ENCODE measurements around the gene BPIFB4. TPM values are rescaled to one million over a fixed set of nuclear protein-coding genes. Genes with fewer than 3 reads are reported as not detected.
"Not testable (repeated sequence)": the region's sequence is repeated elsewhere in the genome, so short reads cannot be mapped to it uniquely, and the experiment has no call there.

Gene BPIFB4
- total RNA-seq, 1 donor from 2014 or later, result not detected

DNA sequence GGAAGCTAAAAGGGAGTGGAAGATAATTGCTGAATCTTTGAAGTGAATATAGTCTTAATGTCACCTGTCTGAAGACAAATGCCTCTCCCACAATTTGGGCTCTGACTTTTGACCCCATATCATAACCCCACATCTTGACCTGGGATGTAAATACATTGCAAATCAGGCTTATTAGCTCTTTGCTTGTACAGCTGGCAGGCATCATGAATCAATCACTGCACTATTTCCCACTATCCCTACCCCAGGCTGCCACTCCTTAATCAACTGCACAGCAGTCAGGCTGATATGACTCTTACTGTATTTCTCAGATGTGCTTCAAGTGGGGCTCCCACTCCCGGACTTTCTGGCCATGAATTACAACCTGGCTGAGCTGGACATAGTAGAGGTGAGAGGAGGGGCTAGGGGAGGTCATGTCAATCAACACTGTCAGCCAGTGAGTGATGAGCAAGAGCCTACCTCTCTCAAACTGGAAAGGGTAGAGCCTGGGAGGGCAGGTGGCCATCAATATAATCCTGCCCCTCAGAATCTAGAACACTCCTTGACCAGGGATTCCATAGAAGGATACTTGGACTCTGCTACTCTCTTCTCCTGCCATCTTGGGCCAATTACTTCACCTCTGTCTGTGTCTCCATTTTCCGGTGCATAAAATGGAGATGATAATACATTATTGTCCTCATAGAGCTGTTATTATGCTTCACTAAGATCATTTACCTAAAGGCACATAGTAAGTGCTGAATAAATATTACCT, 36.3 kb upstream of the BPIFB4 start:
- Histone ChIP-seq H3K27me3 (no peaks in the 10 kb centered on the region), H3K36me3 (no peaks in the 10 kb centered on the region), H3K27ac (no peak overlapping the region), H3K4me3 (no peak overlapping the region), H3K9me3 (peaks cover 5% of the 10 kb centered on the region), H3K4me1 (no peaks in the 10 kb centered on the region)
- no peak for ATAC-seq
- DNase-seq, result no peak
- TF ChIP-seq, protein P1, sequence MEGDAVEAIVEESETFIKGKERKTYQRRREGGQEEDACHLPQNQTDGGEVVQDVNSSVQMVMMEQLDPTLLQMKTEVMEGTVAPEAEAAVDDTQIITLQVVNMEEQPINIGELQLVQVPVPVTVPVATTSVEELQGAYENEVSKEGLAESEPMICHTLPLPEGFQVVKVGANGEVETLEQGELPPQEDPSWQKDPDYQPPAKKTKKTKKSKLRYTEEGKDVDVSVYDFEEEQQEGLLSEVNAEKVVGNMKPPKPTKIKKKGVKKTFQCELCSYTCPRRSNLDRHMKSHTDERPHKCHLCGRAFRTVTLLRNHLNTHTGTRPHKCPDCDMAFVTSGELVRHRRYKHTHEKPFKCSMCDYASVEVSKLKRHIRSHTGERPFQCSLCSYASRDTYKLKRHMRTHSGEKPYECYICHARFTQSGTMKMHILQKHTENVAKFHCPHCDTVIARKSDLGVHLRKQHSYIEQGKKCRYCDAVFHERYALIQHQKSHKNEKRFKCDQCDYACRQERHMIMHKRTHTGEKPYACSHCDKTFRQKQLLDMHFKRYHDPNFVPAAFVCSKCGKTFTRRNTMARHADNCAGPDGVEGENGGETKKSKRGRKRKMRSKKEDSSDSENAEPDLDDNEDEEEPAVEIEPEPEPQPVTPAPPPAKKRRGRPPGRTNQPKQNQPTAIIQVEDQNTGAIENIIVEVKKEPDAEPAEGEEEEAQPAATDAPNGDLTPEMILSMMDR (IDR thresholded peaks at IDR 0.05), result no peak
- intact Hi-C loops (cut with DNase I), result no loop called here

DNA sequence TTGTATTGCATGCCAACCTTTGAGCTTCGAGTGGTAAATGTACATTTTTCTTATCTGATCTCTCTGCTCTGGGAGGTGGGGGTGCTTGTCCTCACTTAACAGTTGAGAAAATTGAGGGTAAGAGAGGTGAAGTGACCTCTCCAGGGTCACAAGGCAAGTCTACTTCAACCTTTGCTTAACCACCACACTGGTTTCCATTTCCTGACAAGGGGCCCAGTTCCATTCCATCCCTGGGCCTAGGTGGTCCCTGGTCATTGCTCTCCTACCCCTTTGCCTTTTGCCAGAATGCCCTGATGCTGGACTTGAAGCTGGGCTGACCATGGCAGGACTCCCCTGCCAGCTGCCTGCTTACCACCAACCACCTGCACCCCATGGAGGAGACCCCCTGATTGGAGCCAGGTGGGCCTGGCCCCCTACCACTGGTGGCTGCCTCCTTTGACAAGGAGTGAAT, 35.7 kb upstream of the BPIFB4 start:
- no peak for DNase-seq
- no peak for ATAC-seq
- no peak overlapping the region for H3K27ac ChIP-seq
- intact Hi-C loops (cut with DNase I), result no loop called here
- H3K27me3 ChIP-seq, result no peaks in the 10 kb centered on the region
- H3K36me3 ChIP-seq, result no peaks in the 10 kb centered on the region
- no peak overlapping the region for H3K4me3 ChIP-seq
- H3K4me1 ChIP-seq, result no peaks in the 10 kb centered on the region
- H3K9me3 ChIP-seq, result peaks cover 5% of the 10 kb centered on the region
- TF ChIP-seq, protein P1 (IDR thresholded peaks at IDR 0.05), result no peak

DNA sequence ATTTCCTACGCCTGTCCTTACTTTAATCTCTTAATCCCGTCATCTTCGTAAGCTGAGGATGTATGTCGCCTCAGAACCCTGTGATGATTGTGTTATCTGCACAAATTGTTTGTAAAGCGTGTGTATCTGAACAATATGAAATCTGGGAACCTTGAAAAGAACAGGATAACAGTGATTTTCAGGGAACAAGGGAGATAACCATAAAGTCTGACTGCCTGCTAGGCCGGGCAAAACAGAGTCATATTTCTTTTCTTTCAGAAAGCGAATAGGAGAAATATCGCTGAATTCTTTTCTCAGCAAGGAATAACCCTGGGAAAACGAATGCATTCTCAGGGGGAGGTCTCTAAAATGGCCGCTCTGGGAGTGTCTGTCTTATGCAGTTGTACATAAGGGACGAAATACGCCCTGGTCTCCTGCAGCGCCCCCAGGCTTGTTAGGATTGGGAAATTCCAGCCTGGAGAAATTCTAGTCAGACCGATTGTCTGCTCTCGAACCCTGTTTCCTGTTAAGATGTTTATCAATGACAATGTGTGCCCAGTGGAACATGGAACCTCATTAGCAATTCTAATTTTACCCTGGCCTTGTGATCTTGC, 34.2 kb upstream of the BPIFB4 start:
- H3K36me3 ChIP-seq; intact Hi-C loops (cut with DNase I); DNase-seq; H3K27ac ChIP-seq; H3K4me3 ChIP-seq; H3K9me3 ChIP-seq; H3K4me1 ChIP-seq; ATAC-seq; H3K27me3 ChIP-seq: not testable (repeated sequence)

DNA sequence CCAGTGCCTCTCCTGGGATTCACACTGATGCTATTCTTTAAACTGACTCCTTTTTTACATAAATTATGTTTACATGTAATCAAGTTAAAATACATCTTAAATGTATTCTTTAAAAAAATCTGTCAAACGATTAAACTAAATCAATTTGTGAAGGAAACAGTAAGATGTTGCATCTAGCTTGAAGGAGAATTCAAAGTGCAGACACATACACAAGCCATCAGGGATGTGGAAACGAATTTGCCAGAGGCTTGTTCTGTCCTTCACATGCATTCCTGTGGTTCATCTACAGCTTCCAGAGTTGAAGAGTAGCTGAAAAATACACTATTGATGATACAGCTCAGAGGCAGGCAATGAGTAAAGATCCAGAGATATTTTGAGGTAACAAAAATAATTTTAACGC, 33.0 kb upstream of the BPIFB4 start:
- H3K9me3 ChIP-seq, result peaks cover 5% of the 10 kb centered on the region
- no peaks in the 10 kb centered on the region for H3K36me3 ChIP-seq
- H3K27ac ChIP-seq, result no peak overlapping the region
- H3K4me3 ChIP-seq, result no peak overlapping the region
- DNase-seq (no peak), ATAC-seq (no peak)
- intact Hi-C loops (cut with DNase I), result no loop called here
- H3K4me1 ChIP-seq, result no peaks in the 10 kb centered on the region
- TF ChIP-seq, protein P1 (IDR thresholded peaks at IDR 0.05), result no peak
- H3K27me3 ChIP-seq, result no peaks in the 10 kb centered on the region

DNA sequence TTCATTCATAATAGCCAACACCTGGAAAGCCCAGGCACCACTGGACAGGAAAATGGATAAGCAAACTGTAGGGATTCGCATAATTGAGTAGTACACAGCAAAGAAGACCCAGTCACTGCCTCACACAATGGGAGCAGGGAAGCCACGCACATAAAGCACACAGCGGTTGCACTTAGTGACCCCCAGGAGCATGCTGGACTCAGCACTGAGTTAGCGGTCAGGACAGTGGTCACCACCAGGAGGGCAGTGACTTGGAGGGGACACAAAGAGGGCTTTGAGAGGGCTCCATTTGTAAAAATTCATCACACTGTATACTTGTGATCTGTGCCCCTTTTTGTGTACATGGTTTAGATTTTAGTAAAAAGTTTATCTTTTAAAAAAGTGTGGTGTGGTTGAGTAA, 28.1 kb upstream of the BPIFB4 start:
- DNase-seq (no peak), ATAC-seq (no peak)
- no peaks in the 10 kb centered on the region for H3K27me3 ChIP-seq
- intact Hi-C loops (cut with DNase I), result no loop called here
- H3K4me1 ChIP-seq, result no peaks in the 10 kb centered on the region
- no peaks in the 10 kb centered on the region for H3K36me3 ChIP-seq
- no peak overlapping the region for H3K27ac ChIP-seq
- H3K9me3 ChIP-seq, result no peaks in the 10 kb centered on the region
- H3K4me3 ChIP-seq, result no peak overlapping the region
- TF ChIP-seq, protein P1 (IDR thresholded peaks at IDR 0.05), result no peak

DNA sequence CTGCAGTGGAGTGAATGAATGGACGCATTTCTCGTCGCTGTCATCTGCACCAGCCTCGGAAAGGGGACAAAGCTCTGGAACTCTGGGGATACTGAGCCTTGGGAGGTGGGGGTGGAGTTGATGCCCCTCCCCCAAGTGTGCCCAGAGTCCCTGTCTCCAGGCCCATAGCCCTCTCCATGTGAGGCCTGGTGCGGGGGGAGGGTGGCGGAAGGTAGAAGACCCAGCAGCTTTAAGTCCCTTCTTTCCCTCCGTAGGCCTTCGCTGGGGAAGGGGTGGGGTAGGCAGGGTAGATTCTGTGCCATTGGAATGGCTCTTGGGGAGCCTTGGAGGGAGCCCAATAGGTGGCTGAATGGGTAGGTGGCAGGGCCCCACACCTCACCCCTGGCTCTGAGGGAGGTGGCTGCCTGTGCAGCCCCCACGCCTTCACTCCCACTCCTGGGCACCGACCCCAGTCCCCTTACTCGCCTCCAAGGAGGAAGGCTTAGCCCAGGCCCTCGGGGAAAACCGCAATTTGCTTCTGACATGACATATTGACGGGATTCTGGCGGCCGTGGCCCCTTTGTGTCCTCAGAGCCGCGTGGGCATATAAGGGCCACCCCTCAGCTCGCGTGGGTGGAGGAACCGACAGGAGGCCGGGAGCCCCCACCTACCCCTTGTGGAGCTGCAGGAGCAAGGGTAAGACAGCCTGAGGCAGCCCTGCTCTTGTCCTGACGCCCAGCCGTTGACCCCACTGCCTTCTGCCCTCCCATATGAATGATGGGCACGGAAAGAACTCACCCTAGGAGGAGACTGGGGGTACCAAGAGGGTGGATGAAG, 25.9 kb upstream of the BPIFB4 start, which contains the start of gene BPIFB3:
Gene BPIFB3 (plus strand): TSS at position 613 of the 816 bp plus-strand sequence. CDS start 1,533 bp downstream, outside the sequence.
- intact Hi-C loops (cut with DNase I), result no loop called here
- DNase-seq, result no peak
- Histone ChIP-seq H3K27me3 (no peaks in the 10 kb centered on the region), H3K4me1 (no peaks in the 10 kb centered on the region), H3K27ac (no peak within 1 kb of the TSS), H3K36me3 (no peaks in the 10 kb centered on the region), H3K4me3 (no peak within 1 kb of the TSS), H3K9me3 (no peaks in the 10 kb centered on the region)
- TF ChIP-seq, protein P1 (IDR thresholded peaks at IDR 0.05), result no peak
- ATAC-seq, result no peak

Measured in upper lobe of right lung (tissue), 1 donor.